PC-9 (cell line): ENCODE measurements around the gene SNX18.

ENCODE experiments used
- CTCF ChIP-seq: fragments of 200-600 bp; sonication (generic); conservative IDR thresholded peaks from 2 replicates; pipeline ENCODE4 v1.6.1; 2017; ENCODE audit warnings: mixed run types, antibody characterized with exemption, mild to moderate bottlenecking, moderate library complexity
- EZH2 ChIP-seq: fragments of 200-600 bp; sonication (generic); IDR thresholded peaks from 2 replicates; pipeline ENCODE4 v1.8.0; 2017; ENCODE audit warnings: antibody characterized with exemption, low read depth

DNA sequence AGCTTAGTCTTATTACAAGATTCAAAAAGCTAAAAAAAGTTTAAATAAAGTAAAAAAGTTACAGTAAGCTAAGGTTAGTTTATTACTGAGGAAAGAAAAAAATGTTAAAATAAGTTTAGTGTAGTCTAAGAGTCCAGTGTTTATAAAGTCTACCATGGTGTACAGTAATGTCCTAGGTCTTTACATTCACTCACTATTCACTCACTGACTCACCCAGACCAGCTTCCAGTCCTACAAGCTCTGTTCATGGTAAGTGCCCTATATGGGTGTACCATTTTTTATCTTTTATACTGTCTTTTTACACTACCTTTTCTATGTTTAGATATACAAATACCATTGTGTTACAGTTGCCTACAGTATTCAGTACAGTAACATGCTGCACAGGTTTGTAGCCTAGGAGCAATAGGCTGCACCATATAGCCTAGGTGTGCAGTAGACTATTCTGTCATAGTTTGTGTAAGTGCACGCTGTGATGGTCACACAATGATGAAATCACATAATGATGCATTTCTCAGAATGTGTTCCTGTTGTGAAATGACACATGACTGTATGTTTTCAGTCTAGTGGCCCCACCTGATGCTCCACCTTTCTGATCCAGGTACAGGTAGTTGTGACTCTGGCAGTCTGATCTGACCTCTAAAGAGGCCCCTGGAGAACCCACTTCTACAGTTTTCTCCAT, 45.7 kb downstream of the SNX18 start:
- TF ChIP-seq CTCF (no peak), EZH2 (no peak)
